GM23338 (cell line): ENCODE data around the gene ACOXL. TPM values are rescaled to one million over a fixed set of nuclear protein-coding genes. Genes with fewer than 3 reads are reported as not detected.

ENCODE experiments used
- ATAC-seq: fragments of 200-7000 bp; cut with Tn5 transposase; 3 replicates; pipeline ENCODE4 v1.9.1; 2020
- DNase-seq: peaks from one replicate; pipeline ENCODE4 v3.0.0-alpha.2; 2015; ENCODE audit warnings: low spot score
- H2AFZ ChIP-seq: fragments of 200-600 bp; sonication (generic); 2 replicates; pipeline ENCODE4 v1.8.0; 2016; ENCODE audit warnings: antibody characterized with exemption, mild to moderate bottlenecking, moderate library complexity
- H3F3A ChIP-seq: fragments of 200-600 bp; sonication (generic); replicated peaks from 2 replicates; pipeline ENCODE4 v1.8.0; 2017; ENCODE audit warnings: antibody characterized with exemption, mixed run types, low read depth
- H3K27ac ChIP-seq: fragments of 200-600 bp; sonication (generic); 2 replicates; pipeline ENCODE4 v1.6.1; 2016; ENCODE audit warnings: low read depth
- H3K27me3 ChIP-seq: fragments of 200-600 bp; sonication (generic); 2 replicates; pipeline ENCODE4 v1.8.0; 2016; ENCODE audit warnings: mild to moderate bottlenecking, mixed run types, moderate library complexity; ENCODE audit not compliant: insufficient read depth
- H3K36me3 ChIP-seq: fragments of 200-600 bp; sonication (generic); 2 replicates; pipeline ENCODE4 v1.8.0; 2016; ENCODE audit warnings: mild to moderate bottlenecking; ENCODE audit not compliant: insufficient read depth
- H3K4me1 ChIP-seq: fragments of 200-600 bp; sonication (generic); 2 replicates; pipeline ENCODE4 v1.8.0; 2016; ENCODE audit warnings: mild to moderate bottlenecking, moderate library complexity; ENCODE audit not compliant: insufficient read depth
- H3K4me2 ChIP-seq: fragments of 200-600 bp; sonication (generic); 2 replicates; pipeline ENCODE4 v1.7.1; 2017; ENCODE audit warnings: mixed run types
- H3K4me3 ChIP-seq: fragments of 200-600 bp; sonication (generic); 2 replicates; pipeline ENCODE4 v1.6.1; 2016; ENCODE audit warnings: mixed run types
- H3K79me2 ChIP-seq: fragments of 200-600 bp; sonication (generic); replicated peaks from 2 replicates; pipeline ENCODE4 v1.8.0; 2017; ENCODE audit warnings: mild to moderate bottlenecking; ENCODE audit not compliant: insufficient read depth
- H3K9me2 ChIP-seq: fragments of 200-600 bp; sonication (generic); 2 replicates; pipeline ENCODE4 v1.8.0; 2017; ENCODE audit not compliant: insufficient read depth
- H4K20me1 ChIP-seq: fragments of 200-600 bp; sonication (generic); replicated peaks from 2 replicates; pipeline ENCODE4 v1.8.0; 2017; ENCODE audit warnings: mild to moderate bottlenecking; ENCODE audit not compliant: insufficient read depth
- H3K27ac Mint-ChIP-seq: 2 replicates; pipeline ENCODE4 v1.8.0; 2020; ENCODE audit warnings: inconsistent platforms, mild to moderate bottlenecking, moderate library complexity, mixed read lengths
- H3K27me3 Mint-ChIP-seq: 3 replicates; pipeline ENCODE4 v1.8.0; 2022; ENCODE audit warnings: low read depth, mild to moderate bottlenecking, moderate library complexity, mixed read lengths, inconsistent platforms; ENCODE audit not compliant: insufficient read depth, poor library complexity
- H3K36me3 Mint-ChIP-seq: 3 replicates; pipeline ENCODE4 v1.8.0; 2021; ENCODE audit warnings: low read depth, mild to moderate bottlenecking, inconsistent platforms, moderate library complexity, mixed read lengths
- H3K4me1 Mint-ChIP-seq: 3 replicates; pipeline ENCODE4 v1.8.0; 2020; ENCODE audit warnings: mild to moderate bottlenecking, inconsistent platforms, mixed read lengths
- H3K4me3 Mint-ChIP-seq: 3 replicates; pipeline ENCODE4 v1.8.0; 2021; ENCODE audit warnings: moderate library complexity, mild to moderate bottlenecking, inconsistent platforms, mixed read lengths
- H3K9me3 Mint-ChIP-seq: 3 replicates; pipeline ENCODE4 v1.8.0; 2020; ENCODE audit warnings: moderate library complexity, mild to moderate bottlenecking, inconsistent platforms, mixed read lengths
- CREB1 ChIP-seq: fragments of 250-450 bp; sonication (Bioruptor Pico); IDR thresholded peaks from 2 replicates; pipeline ENCODE4 v1.5.0; 2020; ENCODE audit warnings: low read depth, mild to moderate bottlenecking, moderate library complexity
- EZH2 ChIP-seq: fragments of 200-600 bp; sonication (generic); IDR thresholded peaks from one replicate; pipeline ENCODE4 v1.8.0; 2017; ENCODE audit warnings: antibody characterized with exemption, mild to moderate bottlenecking, low read depth; ENCODE audit not compliant: unreplicated experiment
- EZH2phosphoT487 ChIP-seq: fragments of 200-600 bp; sonication (generic); IDR thresholded peaks from one replicate; pipeline ENCODE4 v1.8.1; 2018; ENCODE audit warnings: antibody characterized with exemption; ENCODE audit not compliant: unreplicated experiment
- JUNB ChIP-seq: IDR thresholded peaks from one replicate; pipeline ENCODE4 v1.6.1; 2016; ENCODE audit warnings: antibody characterized with exemption; ENCODE audit not compliant: unreplicated experiment
- POLR2AphosphoS5 ChIP-seq: IDR thresholded peaks from 2 replicates; pipeline ENCODE4 v1.6.1; 2016; ENCODE audit warnings: antibody characterized with exemption, low read depth
- STAT1 ChIP-seq: IDR thresholded peaks from one replicate; pipeline ENCODE4 v1.6.1; 2016; ENCODE audit warnings: antibody characterized with exemption; ENCODE audit not compliant: unreplicated experiment
- ZNF331 ChIP-seq: fragments of 250-450 bp; sonication (Bioruptor Pico); IDR thresholded peaks from 2 replicates; pipeline ENCODE4 v1.5.0; 2020; ENCODE audit warnings: low read depth, mild to moderate bottlenecking, moderate library complexity
- polyA plus RNA-seq: library from polyadenylated mRNA; unstranded; fragments of >200 nt; fragmentation: Nextera tagmentation; extraction: Ambion mirVana; gene quantifications from 2 replicates; pipeline ENCODE4 v1.2.1, GENCODE V29; 2016
- total RNA-seq: library from RNA; depleted of rRNA; stranded (reverse); fragments of >200 nt; shearing (Covaris generic); gene quantifications from 2 replicates; pipeline ENCODE4 v1.2.3, GENCODE V29; 2014
- TF ChIP-seq, protein P1 (sequence below): fragments of 250-450 bp; sonication (Bioruptor Pico); IDR thresholded peaks from 2 replicates; pipeline ENCODE4 v1.5.0; 2020; ENCODE audit warnings: mild to moderate bottlenecking, moderate library complexity
- TF ChIP-seq, protein P2 (sequence below), 2 experiments: fragments of 200-600 bp in 1 of 2; sonication (generic) in 1 of 2; conservative IDR thresholded peaks; 2 replicates each; pipeline versions ENCODE4 v1.5.1 to v1.6.1; 2016 to 2017; ENCODE audit warnings: antibody characterized with exemption in 2 of 2, low read depth in 2 of 2, mild to moderate bottlenecking in 2 of 2, moderate library complexity in 1 of 2
- TF ChIP-seq, protein P3 (sequence below): IDR thresholded peaks from 2 replicates; pipeline ENCODE4 v1.6.1; 2016; ENCODE audit warnings: antibody characterized with exemption

The ACOXL gene
- total and polyA plus RNA-seq, 2 experiments from 2014 or later = 9.0 to 14.7 TPM

DNA sequence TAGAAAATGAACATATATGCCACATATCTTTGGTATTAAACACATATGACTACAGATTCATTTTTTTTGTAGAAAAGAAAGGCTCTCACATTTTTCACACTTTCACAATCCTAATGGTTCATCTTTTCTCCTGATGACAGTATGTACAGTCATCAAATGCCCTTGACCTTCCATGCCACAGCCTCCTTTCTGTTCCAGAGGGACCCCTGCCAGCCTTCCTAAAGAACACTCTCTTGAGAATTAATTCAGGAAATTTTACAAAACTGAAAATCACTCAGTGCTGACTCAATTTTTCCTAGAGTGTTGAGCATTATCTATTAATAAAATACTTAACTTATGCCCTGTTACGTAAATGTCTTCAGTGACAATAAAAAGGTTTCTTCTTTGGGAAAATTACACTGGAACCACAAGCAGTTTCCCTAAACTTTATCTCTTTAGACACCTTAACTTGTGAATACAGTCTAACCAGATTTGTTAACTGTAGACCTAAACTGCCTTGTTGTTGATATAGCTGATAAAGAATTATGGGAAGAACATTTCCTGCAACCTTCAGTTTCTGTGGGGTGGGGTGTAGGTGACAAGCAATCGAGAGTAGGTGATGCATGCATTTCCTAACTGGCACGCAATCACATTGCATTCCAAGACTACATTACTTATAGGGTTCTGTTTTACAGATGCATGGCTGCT is 15.3 kb upstream of the ACOXL start (continued):
- TF ChIP-seq, protein P1, sequence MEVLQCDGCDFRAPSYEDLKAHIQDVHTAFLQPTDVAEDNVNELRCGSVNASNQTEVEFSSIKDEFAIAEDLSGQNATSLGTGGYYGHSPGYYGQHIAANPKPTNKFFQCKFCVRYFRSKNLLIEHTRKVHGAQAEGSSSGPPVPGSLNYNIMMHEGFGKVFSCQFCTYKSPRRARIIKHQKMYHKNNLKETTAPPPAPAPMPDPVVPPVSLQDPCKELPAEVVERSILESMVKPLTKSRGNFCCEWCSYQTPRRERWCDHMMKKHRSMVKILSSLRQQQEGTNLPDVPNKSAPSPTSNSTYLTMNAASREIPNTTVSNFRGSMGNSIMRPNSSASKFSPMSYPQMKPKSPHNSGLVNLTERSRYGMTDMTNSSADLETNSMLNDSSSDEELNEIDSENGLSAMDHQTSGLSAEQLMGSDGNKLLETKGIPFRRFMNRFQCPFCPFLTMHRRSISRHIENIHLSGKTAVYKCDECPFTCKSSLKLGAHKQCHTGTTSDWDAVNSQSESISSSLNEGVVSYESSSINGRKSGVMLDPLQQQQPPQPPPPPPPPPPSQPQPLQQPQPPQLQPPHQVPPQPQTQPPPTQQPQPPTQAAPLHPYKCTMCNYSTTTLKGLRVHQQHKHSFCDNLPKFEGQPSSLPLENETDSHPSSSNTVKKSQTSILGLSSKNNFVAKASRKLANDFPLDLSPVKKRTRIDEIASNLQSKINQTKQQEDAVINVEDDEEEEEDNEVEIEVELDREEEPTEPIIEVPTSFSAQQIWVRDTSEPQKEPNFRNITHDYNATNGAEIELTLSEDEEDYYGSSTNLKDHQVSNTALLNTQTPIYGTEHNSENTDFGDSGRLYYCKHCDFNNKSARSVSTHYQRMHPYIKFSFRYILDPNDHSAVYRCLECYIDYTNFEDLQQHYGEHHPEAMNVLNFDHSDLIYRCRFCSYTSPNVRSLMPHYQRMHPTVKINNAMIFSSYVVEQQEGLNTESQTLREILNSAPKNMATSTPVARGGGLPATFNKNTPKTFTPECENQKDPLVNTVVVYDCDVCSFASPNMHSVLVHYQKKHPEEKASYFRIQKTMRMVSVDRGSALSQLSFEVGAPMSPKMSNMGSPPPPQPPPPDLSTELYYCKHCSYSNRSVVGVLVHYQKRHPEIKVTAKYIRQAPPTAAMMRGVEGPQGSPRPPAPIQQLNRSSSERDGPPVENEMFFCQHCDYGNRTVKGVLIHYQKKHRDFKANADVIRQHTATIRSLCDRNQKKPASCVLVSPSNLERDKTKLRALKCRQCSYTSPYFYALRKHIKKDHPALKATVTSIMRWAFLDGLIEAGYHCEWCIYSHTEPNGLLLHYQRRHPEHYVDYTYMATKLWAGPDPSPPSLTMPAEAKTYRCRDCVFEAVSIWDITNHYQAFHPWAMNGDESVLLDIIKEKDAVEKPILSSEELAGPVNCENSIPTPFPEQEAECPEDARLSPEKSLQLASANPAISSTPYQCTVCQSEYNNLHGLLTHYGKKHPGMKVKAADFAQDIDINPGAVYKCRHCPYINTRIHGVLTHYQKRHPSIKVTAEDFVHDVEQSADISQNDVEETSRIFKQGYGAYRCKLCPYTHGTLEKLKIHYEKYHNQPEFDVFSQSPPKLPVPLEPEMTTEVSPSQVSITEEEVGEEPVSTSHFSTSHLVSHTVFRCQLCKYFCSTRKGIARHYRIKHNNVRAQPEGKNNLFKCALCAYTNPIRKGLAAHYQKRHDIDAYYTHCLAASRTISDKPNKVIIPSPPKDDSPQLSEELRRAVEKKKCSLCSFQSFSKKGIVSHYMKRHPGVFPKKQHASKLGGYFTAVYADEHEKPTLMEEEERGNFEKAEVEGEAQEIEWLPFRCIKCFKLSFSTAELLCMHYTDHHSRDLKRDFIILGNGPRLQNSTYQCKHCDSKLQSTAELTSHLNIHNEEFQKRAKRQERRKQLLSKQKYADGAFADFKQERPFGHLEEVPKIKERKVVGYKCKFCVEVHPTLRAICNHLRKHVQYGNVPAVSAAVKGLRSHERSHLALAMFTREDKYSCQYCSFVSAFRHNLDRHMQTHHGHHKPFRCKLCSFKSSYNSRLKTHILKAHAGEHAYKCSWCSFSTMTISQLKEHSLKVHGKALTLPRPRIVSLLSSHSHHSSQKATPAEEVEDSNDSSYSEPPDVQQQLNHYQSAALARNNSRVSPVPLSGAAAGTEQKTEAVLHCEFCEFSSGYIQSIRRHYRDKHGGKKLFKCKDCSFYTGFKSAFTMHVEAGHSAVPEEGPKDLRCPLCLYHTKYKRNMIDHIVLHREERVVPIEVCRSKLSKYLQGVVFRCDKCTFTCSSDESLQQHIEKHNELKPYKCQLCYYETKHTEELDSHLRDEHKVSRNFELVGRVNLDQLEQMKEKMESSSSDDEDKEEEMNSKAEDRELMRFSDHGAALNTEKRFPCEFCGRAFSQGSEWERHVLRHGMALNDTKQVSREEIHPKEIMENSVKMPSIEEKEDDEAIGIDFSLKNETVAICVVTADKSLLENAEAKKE (CRISPR knock-in tag) = no peak

DNA sequence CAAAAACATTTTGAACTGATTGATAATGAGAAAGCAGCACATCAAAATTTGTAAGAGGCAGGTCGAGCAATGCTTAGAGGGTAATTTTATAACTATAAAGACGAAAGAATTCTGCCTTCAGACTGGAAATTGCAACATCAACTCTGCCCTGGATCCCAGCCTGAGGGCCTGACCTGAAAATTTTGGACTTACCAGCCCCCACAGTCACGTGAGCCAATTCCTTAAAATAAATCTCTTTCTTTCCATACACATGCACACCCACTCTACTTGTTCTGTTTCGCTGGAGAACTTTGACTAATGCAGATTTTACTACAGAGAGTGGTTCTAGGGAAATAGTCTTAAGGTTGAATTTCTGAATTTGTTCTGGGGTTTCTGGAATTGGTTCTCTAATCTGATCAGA is 14.6 kb upstream of the ACOXL start:
- peaks cover 7% of the 10 kb centered on the region for H3K27me3 Mint-ChIP-seq
- H3K9me2 ChIP-seq = no peaks in the 10 kb centered on the region
- no peaks in the 10 kb centered on the region for H3K36me3 ChIP-seq
- no peaks in the 10 kb centered on the region for H3K79me2 ChIP-seq
- H3K4me3 Mint-ChIP-seq = no peak overlapping the region
- no peak for TF ChIP-seq EZH2phosphoT487
- ATAC-seq (no peak), DNase-seq (no peak)
- H3K4me1 Mint-ChIP-seq = no peaks in the 10 kb centered on the region; the same call in 2 of the 3 replicates
- no peaks in the 10 kb centered on the region for H3K9me3 Mint-ChIP-seq
- H3K27ac Mint-ChIP-seq = no peak overlapping the region
- H3K27me3 ChIP-seq = no peaks in the 10 kb centered on the region
- H2AFZ ChIP-seq = no peak overlapping the region
- no peak overlapping the region for H3K4me2 ChIP-seq
- H3K36me3 Mint-ChIP-seq = no peaks in the 10 kb centered on the region
- no peaks in the 10 kb centered on the region for H3F3A ChIP-seq
- no peaks in the 10 kb centered on the region for H4K20me1 ChIP-seq
- H3K4me3 ChIP-seq = no peak overlapping the region
- no peaks in the 10 kb centered on the region for H3K4me1 ChIP-seq
- H3K27ac ChIP-seq = no peak overlapping the region

DNA sequence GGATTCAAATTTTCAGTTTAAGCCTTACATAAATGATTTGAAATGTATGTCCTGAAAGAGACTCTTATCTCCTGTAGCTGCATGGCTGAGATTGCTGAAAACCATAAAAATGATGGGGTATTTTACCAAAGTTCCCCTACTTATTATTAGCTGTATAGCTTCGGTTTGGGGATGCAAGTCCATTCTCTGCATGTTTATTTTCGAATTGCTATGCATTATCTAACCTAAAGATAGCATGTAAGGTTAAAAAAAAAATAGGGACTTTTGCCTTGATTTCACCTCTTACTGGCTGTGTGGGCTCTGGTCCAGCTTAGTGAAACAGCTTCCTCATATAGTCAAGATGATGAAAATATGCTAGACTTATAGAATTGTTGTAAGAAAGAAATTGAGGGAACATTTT is 14.0 kb upstream of the ACOXL start:
- ATAC-seq = no peak
- TF ChIP-seq CREB1 (no peak), POLR2AphosphoS5 (no peak), JUNB (no peak), STAT1 (no peak), EZH2 (no peak), ZNF331 (CRISPR knock-in tag) (no peak)
- TF ChIP-seq, protein P2, sequence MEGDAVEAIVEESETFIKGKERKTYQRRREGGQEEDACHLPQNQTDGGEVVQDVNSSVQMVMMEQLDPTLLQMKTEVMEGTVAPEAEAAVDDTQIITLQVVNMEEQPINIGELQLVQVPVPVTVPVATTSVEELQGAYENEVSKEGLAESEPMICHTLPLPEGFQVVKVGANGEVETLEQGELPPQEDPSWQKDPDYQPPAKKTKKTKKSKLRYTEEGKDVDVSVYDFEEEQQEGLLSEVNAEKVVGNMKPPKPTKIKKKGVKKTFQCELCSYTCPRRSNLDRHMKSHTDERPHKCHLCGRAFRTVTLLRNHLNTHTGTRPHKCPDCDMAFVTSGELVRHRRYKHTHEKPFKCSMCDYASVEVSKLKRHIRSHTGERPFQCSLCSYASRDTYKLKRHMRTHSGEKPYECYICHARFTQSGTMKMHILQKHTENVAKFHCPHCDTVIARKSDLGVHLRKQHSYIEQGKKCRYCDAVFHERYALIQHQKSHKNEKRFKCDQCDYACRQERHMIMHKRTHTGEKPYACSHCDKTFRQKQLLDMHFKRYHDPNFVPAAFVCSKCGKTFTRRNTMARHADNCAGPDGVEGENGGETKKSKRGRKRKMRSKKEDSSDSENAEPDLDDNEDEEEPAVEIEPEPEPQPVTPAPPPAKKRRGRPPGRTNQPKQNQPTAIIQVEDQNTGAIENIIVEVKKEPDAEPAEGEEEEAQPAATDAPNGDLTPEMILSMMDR (conservative IDR thresholded peaks at IDR 0.05; ENCODE audit: low read depth in 2 of 2) = no peak
- TF ChIP-seq, protein P3, sequence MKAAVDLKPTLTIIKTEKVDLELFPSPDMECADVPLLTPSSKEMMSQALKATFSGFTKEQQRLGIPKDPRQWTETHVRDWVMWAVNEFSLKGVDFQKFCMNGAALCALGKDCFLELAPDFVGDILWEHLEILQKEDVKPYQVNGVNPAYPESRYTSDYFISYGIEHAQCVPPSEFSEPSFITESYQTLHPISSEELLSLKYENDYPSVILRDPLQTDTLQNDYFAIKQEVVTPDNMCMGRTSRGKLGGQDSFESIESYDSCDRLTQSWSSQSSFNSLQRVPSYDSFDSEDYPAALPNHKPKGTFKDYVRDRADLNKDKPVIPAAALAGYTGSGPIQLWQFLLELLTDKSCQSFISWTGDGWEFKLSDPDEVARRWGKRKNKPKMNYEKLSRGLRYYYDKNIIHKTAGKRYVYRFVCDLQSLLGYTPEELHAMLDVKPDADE = no peak
- H3F3A ChIP-seq = no peaks in the 10 kb centered on the region
- no peak for DNase-seq
- Mint-ChIP-seq H3K9me3 (no peaks in the 10 kb centered on the region), H3K27ac (no peak overlapping the region), H3K36me3 (no peaks in the 10 kb centered on the region), H3K4me1 (no peaks in the 10 kb centered on the region), H3K4me3 (no peak overlapping the region), H3K27me3 (peaks cover 6% of the 10 kb centered on the region)
- H3K27ac ChIP-seq = no peak overlapping the region
- no peak overlapping the region for H3K4me2 ChIP-seq
- H2AFZ ChIP-seq = no peak overlapping the region
- no peaks in the 10 kb centered on the region for H3K27me3 ChIP-seq
- H3K36me3 ChIP-seq = no peaks in the 10 kb centered on the region
- H3K9me2 ChIP-seq = no peaks in the 10 kb centered on the region
- H4K20me1 ChIP-seq = no peaks in the 10 kb centered on the region
- no peaks in the 10 kb centered on the region for H3K4me1 ChIP-seq
- no peaks in the 10 kb centered on the region for H3K79me2 ChIP-seq
- no peak overlapping the region for H3K4me3 ChIP-seq
